Heart left ventricle (tissue), 13 donors: Measurements from ENCODE around the gene TUBA4A.

Experiments
- CTCF ChIP-seq, 12 donors: fragments of 200-600 bp; sonication (generic) in 4 of 12; IDR thresholded peaks; one replicate each; pipeline versions ENCODE4 v1.5.0 to v1.8.0; 2018 to 2022; ENCODE audit warnings: antibody characterized with exemption in 12 of 12, mild to moderate bottlenecking in 5 of 12
- POLR2A ChIP-seq, 2 donors: fragments of 450-650 bp; IDR thresholded peaks; one replicate each; pipeline ENCODE4 v1.6.1; 2017; ENCODE audit warnings: antibody characterized with exemption in 2 of 2, mild to moderate bottlenecking in 2 of 2, moderate library complexity in 2 of 2
- donor health status: ischemic (EF 13 %, LVEDD 7.1; RV severe dilation, severe dysfunction).
- donor health status: DM: no; HTN: yes; CAD: no.
- donor health status: DM: no; HTN: no; CAD: no.
- donor health status: ischemic (EF 25% LVEDD 6.9; RV normal size, moderate dysfunction).
- donor health status: ischemic (EF 25% LVEDD 5.7; RV mildly dilated, moderate dysfunction).
- donor health status: ischemic (EF 35%, LVEDD 5.7; RV mildly dilated, moderate dysfunction).
- donor health status: nonischemic (EF 11% LVEDD 7.7; RV severe dilation, severe dysfunction).
- donor health status: DM: yes; HTN: yes; CAD: no.
- donor health status: PGD.
- donor health status: ischemic (EF 29% LVEDD 5.4; RV normal size, mild dysfunction).
- donor health status: nonischemic (EF 23%, LVEDD 6.1; RV moderate dilation, normal function).

GRCh38 chr2:219251656-219252055 lies 2.1 kb downstream of the TUBA4A start:
- TF ChIP-seq CTCF (IDR thresholded peaks at IDR 0.05) (no peak), POLR2A (IDR thresholded peaks at IDR 0.05) (no peak)
